Retinal pigment epithelial cell (primary cell): Measurements from ENCODE around the gene KRTAP10-10.
"Not testable (repeated sequence)": the region's sequence is repeated elsewhere in the genome, so short reads cannot be mapped to it uniquely, and the experiment has no call there.

Source experiments
- DNase-seq: peaks from one replicate; pipeline ENCODE4 v3.0.0-alpha.2; 2010; ENCODE audit warnings: low read depth
- H3K4me3 ChIP-seq: 2 replicates; pipeline ENCODE4 v1.5.1; 2011; ENCODE audit warnings: mild to moderate bottlenecking, low read length, control low read depth, moderate library complexity
- CTCF ChIP-seq: conservative IDR thresholded peaks from 2 replicates; pipeline ENCODE4 v1.5.1; 2011; ENCODE audit warnings: low read depth, low read length, control low read depth, inconsistent platforms

Gene KRTAP10-10

GRCh38 chr21:44623575-44623974 lies 13.6 kb upstream of the KRTAP10-10 start:
- no peak overlapping the region for H3K4me3 ChIP-seq
- no peak for TF ChIP-seq CTCF
- no peak for DNase-seq

- TF ChIP-seq CTCF: no peak
- H3K4me3 ChIP-seq: no peak overlapping the region
- no peak for DNase-seq
Observed at GRCh38 chr21:44625756-44626155, 11.4 kb upstream of the KRTAP10-10 start.

- no peak for DNase-seq
- TF ChIP-seq CTCF: no peak
- no peak overlapping the region for H3K4me3 ChIP-seq
Observed at GRCh38 chr21:44626262-44626661, 10.9 kb upstream of the KRTAP10-10 start.

GRCh38 chr21:44626673-44627143 lies 10.4 kb upstream of the KRTAP10-10 start, which contains the start of gene KRTAP10-9:
Gene KRTAP10-9, plus strand, starts transcription at chr21:44627093. Its CDS starts 79 bp downstream, at chr21:44627172.
- TF ChIP-seq CTCF: no peak
- no peak for DNase-seq
- no peak within 1 kb of the TSS for H3K4me3 ChIP-seq

GRCh38 chr21:44627181-44627822 lies 9.9 kb upstream of the KRTAP10-10 start:
- not testable (repeated sequence) for DNase-seq, H3K4me3 ChIP-seq

- DNase-seq, H3K4me3 ChIP-seq: not testable (repeated sequence)
Observed at GRCh38 chr21:44627831-44628233, 9.3 kb upstream of the KRTAP10-10 start.

- H3K4me3 ChIP-seq: no peak overlapping the region
- no peak for TF ChIP-seq CTCF
- no peak for DNase-seq
Observed at GRCh38 chr21:44628707-44629391, 8.3 kb upstream of the KRTAP10-10 start.

GRCh38 chr21:44630440-44630839 lies 6.7 kb upstream of the KRTAP10-10 start:
- DNase-seq: no peak
- TF ChIP-seq CTCF: no peak
- no peak overlapping the region for H3K4me3 ChIP-seq
